PC-9 (cell line): ENCODE data around the gene KCNIP2. TPM values are rescaled to one million over a fixed set of nuclear protein-coding genes. Genes with fewer than 3 reads are reported as not detected.

ENCODE experiments used
- BruUV-seq: library from RNA; stranded (reverse); fragments of 400-500 nt; replicated peaks from 2 replicates; lab custom pipeline; 2021; lab: Mats Ljungman, UMichigan
- CTCF ChIA-PET: fragments of 300-600 bp; sonication (Branson Sonifier 250); formaldehyde crosslinking; loops from one replicate; lab custom pipeline; 2022; ENCODE audit warnings: antibody characterized with exemption; lab: Charles Lee
- POLR2A ChIA-PET: fragments of 300-600 bp; sonication (Branson Sonifier 250); formaldehyde crosslinking; loops from one replicate; lab custom pipeline; 2022; ENCODE audit warnings: antibody characterized with exemption; ENCODE audit not compliant: unreplicated experiment; lab: Charles Lee
- DNase-seq, 2 experiments: peaks; one replicate each; pipeline versions ENCODE4 v3.0.0 to v3.0.0-alpha.2; 2015 to 2022; ENCODE audit warnings: mixed read lengths in 1 of 2
- H2AFZ ChIP-seq: fragments of 200-600 bp; sonication (generic); 2 replicates; pipeline ENCODE4 v1.8.1; 2017; ENCODE audit warnings: antibody characterized with exemption
- H3F3A ChIP-seq: fragments of 200-600 bp; sonication (generic); 2 replicates; pipeline ENCODE4 v1.8.1; 2017; ENCODE audit warnings: antibody characterized with exemption, mild to moderate bottlenecking, low read depth; ENCODE audit not compliant: insufficient read depth
- H3K27ac ChIP-seq: fragments of 200-600 bp; sonication (generic); 2 replicates; pipeline ENCODE4 v1.6.1; 2016; ENCODE audit warnings: mixed run types
- H3K27me3 ChIP-seq: fragments of 200-600 bp; sonication (generic); 2 replicates; pipeline ENCODE4 v1.6.1; 2016; ENCODE audit warnings: low read depth, mixed run types; ENCODE audit not compliant: insufficient read depth
- H3K36me3 ChIP-seq: fragments of 200-600 bp; sonication (generic); 2 replicates; pipeline ENCODE4 v1.6.1; 2016; ENCODE audit warnings: low read depth, mixed run types
- H3K4me1 ChIP-seq: fragments of 200-600 bp; sonication (generic); replicated peaks from 2 replicates; pipeline ENCODE4 v1.6.1; 2016; ENCODE audit warnings: mixed run types; ENCODE audit not compliant: insufficient read depth
- H3K4me2 ChIP-seq: fragments of 200-600 bp; sonication (generic); 2 replicates; pipeline ENCODE4 v1.6.1; 2017; ENCODE audit warnings: mixed run types
- H3K4me3 ChIP-seq: fragments of 200-600 bp; sonication (generic); 2 replicates; pipeline ENCODE4 v1.6.1; 2016; ENCODE audit warnings: mixed run types
- H3K79me2 ChIP-seq: fragments of 200-600 bp; sonication (generic); 2 replicates; pipeline ENCODE4 v1.6.1; 2017; ENCODE audit warnings: low read depth, mixed run types
- H3K9me2 ChIP-seq: fragments of 200-600 bp; sonication (generic); 2 replicates; pipeline ENCODE4 v1.8.1; 2017; ENCODE audit warnings: mild to moderate bottlenecking; ENCODE audit not compliant: insufficient read depth
- H3K9me3 ChIP-seq: fragments of 200-600 bp; sonication (generic); 2 replicates; pipeline ENCODE4 v1.8.1; 2016; ENCODE audit warnings: low read depth; ENCODE audit not compliant: insufficient read depth
- H4K20me1 ChIP-seq: fragments of 200-600 bp; sonication (generic); 2 replicates; pipeline ENCODE4 v1.8.1; 2017; ENCODE audit not compliant: insufficient read depth
- CTCF ChIP-seq: fragments of 200-600 bp; sonication (generic); conservative IDR thresholded peaks from 2 replicates; pipeline ENCODE4 v1.6.1; 2017; ENCODE audit warnings: mixed run types, antibody characterized with exemption, mild to moderate bottlenecking, moderate library complexity
- EZH2 ChIP-seq: fragments of 200-600 bp; sonication (generic); IDR thresholded peaks from 2 replicates; pipeline ENCODE4 v1.8.0; 2017; ENCODE audit warnings: antibody characterized with exemption, low read depth
- intact Hi-C: fragments of 100-400 bp; cut with micrococcal nuclease; formaldehyde crosslinking; loops from one replicate; pipeline ENCODE4 v1.10.0; 2022; ENCODE audit not compliant: unreplicated experiment
- total RNA-seq: library from RNA; stranded (reverse); gene quantifications from 2 replicates; pipeline ENCODE4 v1.2.3, GENCODE V29; 2021

The KCNIP2 gene
- total RNA-seq, 1 experiment from 2014 or later: 4.0 TPM

GRCh38 chr10:101874252-101874651, 30.7 kb upstream of the KCNIP2 start:
- intact Hi-C loops: no loop called here
- Histone ChIP-seq H3K79me2 (no peaks in the 10 kb centered on the region), H3F3A (no peaks in the 10 kb centered on the region), H3K27ac (no peak overlapping the region), H3K9me3 (no peaks in the 10 kb centered on the region), H3K36me3 (no peaks in the 10 kb centered on the region), H3K4me2 (no peak overlapping the region), H3K9me2 (no peaks in the 10 kb centered on the region), H3K4me1 (peaks cover 5% of the 10 kb centered on the region; the same call in 1 of the 2 replicates), H2AFZ (no peak overlapping the region), H3K4me3 (no peak overlapping the region), H4K20me1 (no peaks in the 10 kb centered on the region), H3K27me3 (no peaks in the 10 kb centered on the region)
- BruUV-seq: no TSS peak
- POLR2A ChIA-PET: no interaction called here
- no peak for DNase-seq
- TF ChIP-seq EZH2: no peak
- TF ChIP-seq CTCF: no peak
- CTCF ChIA-PET: no interaction called here

- Histone ChIP-seq H4K20me1 (no peaks in the 10 kb centered on the region), H3K4me1 (no peaks in the 10 kb centered on the region), H3K4me2 (no peak overlapping the region), H3K79me2 (no peaks in the 10 kb centered on the region), H3K9me2 (no peaks in the 10 kb centered on the region), H3K9me3 (no peaks in the 10 kb centered on the region), H3K4me3 (no peak overlapping the region), H3K27ac (no peak overlapping the region), H3K27me3 (no peaks in the 10 kb centered on the region), H3F3A (no peaks in the 10 kb centered on the region), H2AFZ (no peak overlapping the region), H3K36me3 (no peaks in the 10 kb centered on the region)
- ChIA-PET CTCF (no interaction called here), POLR2A (no interaction called here)
- no peak for DNase-seq
- BruUV-seq: no TSS peak
- TF ChIP-seq EZH2: no peak
- no peak for TF ChIP-seq CTCF
- intact Hi-C loops: no loop called here
These were observed 24.3 kb upstream of the KCNIP2 start for GRCh38 chr10:101867931-101868330.

- no peaks in the 10 kb centered on the region for H3F3A ChIP-seq
- H3K4me2 ChIP-seq: no peak overlapping the region
- H2AFZ ChIP-seq: no peak overlapping the region
- H3K9me3 ChIP-seq: peaks cover 6% of the 10 kb centered on the region; the same call in 1 of the 2 replicates
- H3K9me2 ChIP-seq: no peaks in the 10 kb centered on the region
- CTCF ChIA-PET: no interaction called here
- H3K4me1 ChIP-seq: no peaks in the 10 kb centered on the region
- DNase-seq: no peak
- no peaks in the 10 kb centered on the region for H3K27me3 ChIP-seq
- no TSS peak for BruUV-seq
- TF ChIP-seq EZH2 (no peak), CTCF (no peak)
- H3K36me3 ChIP-seq: no peaks in the 10 kb centered on the region
- no peak overlapping the region for H3K4me3 ChIP-seq
- H3K27ac ChIP-seq: no peak overlapping the region
- H3K79me2 ChIP-seq: no peaks in the 10 kb centered on the region
- intact Hi-C loops: no loop called here
- no peaks in the 10 kb centered on the region for H4K20me1 ChIP-seq
- POLR2A ChIA-PET: interaction anchor here (0.6 kb wide), 1 partner anchor 272 kb away, joined by 5 read pairs; the partner anchor contains the start of genes DPCD and POLL
These were observed 15.9 kb upstream of the KCNIP2 start for GRCh38 chr10:101859530-101859929.
